Measurements from ENCODE around the gene ASB2. TPM values are rescaled to one million over a fixed set of nuclear protein-coding genes. Genes with fewer than 3 reads are reported as not detected.

The ASB2 gene
- total and polyA plus RNA-seq, 2 donors: 2.6 to 3.7 TPM

DNA sequence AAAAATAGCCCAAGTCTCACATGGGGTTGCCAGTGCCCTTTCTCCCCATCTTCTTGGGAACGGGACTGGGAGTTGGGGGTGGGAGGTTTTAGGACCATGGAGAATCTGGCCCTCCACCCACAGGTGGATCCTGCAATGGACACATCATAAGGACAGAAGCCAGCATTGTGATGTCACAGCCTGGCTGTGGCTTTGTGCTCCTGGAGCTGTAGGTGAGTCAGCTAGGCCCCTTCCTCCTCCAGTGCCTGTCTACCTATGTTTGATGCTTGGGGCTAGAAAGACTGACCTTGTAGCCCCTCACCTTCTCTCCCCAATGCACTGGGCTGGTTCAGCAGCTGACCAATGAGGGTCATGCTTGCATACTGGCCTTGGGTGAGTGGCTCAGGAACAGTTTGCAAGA is 20.7 kb upstream of the ASB2 start, which contains the start of gene CCDC197:
Gene CCDC197 (plus strand): TSS at position 220 of the 400 bp plus-strand sequence. CDS start 831 bp downstream, outside the sequence.
- Histone ChIP-seq H3K4me3 (ENCODE audit: low read length in 2 of 2) (no peak within 1 kb of the TSS), H3K27me3 (ENCODE audit: control insufficient read depth in 2 of 2, insufficient read depth in 1 of 2, low read length in 1 of 2) (peaks cover 0 to 43% of the 10 kb centered on the region in 2 donors), H3K4me1 (ENCODE audit: control insufficient read depth in 2 of 2, insufficient read depth in 2 of 2, low read length in 2 of 2) (peaks cover 0 to 3% of the 10 kb centered on the region in 2 donors), H3K27ac (ENCODE audit: low read depth in 1 of 2, low read length in 1 of 2) (no peak within 1 kb of the TSS), H3K36me3 (ENCODE audit: control insufficient read depth in 2 of 2, insufficient read depth in 2 of 2, low read length in 1 of 2) (no peaks in the 10 kb centered on the region), H3K9me3 (ENCODE audit: control insufficient read depth in 2 of 2, insufficient read depth in 1 of 2, low read length in 1 of 2) (no peaks in the 10 kb centered on the region)
- DNase-seq (ENCODE audit: low read depth in 6 of 9, low spot score in 9 of 9): no peak
- 95% methylated on average over 1 of the region's 1 CpG for WGBS

- 72% methylated on average over 8 of the region's 8 CpGs for WGBS
- no peak for DNase-seq (ENCODE audit: low read depth in 6 of 9, low spot score in 9 of 9)
- no peaks in the 10 kb centered on the region for H3K9me3 ChIP-seq (ENCODE audit: control insufficient read depth in 2 of 2, insufficient read depth in 1 of 2, low read length in 1 of 2)
- peaks cover 0 to under 1% of the 10 kb centered on the region in 2 donors for H3K4me1 ChIP-seq (ENCODE audit: control insufficient read depth in 2 of 2, insufficient read depth in 2 of 2, low read length in 2 of 2)
- H3K27ac ChIP-seq (ENCODE audit: low read depth in 1 of 2, low read length in 1 of 2): no peak overlapping the region
- H3K4me3 ChIP-seq (ENCODE audit: low read length in 2 of 2): no peak overlapping the region
- H3K36me3 ChIP-seq (ENCODE audit: control insufficient read depth in 2 of 2, insufficient read depth in 2 of 2, low read length in 1 of 2): no peaks in the 10 kb centered on the region
- peaks cover 0 to 40% of the 10 kb centered on the region in 2 donors for H3K27me3 ChIP-seq (ENCODE audit: control insufficient read depth in 2 of 2, insufficient read depth in 1 of 2, low read length in 1 of 2)
These were observed 19.8 kb upstream of the ASB2 start for GRCh38 chr14:93996130-93996695.

- WGBS: 81% methylated on average over 13 of the region's 13 CpGs
These were observed 18.7 kb upstream of the ASB2 start for GRCh38 chr14:93994919-93995682.

DNA sequence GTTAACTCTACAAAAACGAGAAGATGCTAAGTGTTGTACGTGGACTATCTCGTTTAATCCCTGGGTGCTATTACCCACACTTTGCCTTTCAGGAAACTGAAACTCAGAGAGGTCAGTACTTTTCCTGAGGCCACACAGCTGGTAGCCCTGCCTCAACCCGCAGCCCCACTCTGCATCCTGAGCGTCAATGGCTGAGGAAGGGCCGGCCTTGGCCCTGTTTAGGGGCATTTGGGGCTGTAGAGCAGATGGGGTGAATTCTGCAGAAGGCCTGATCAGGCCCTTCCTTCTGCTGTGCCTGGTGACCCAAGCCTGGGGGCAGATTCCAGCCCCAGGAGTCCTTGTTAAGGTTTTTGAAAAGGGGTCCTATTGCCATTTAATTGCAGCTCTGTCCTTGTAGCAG is 17.0 kb upstream of the ASB2 start:
- 92% methylated on average over 6 of the region's 6 CpGs for WGBS
- Histone ChIP-seq H3K36me3 (ENCODE audit: control insufficient read depth in 2 of 2, insufficient read depth in 2 of 2, low read length in 1 of 2) (no peaks in the 10 kb centered on the region), H3K27ac (ENCODE audit: low read depth in 1 of 2, low read length in 1 of 2) (no peak overlapping the region), H3K4me1 (ENCODE audit: control insufficient read depth in 2 of 2, insufficient read depth in 2 of 2, low read length in 2 of 2) (no peaks in the 10 kb centered on the region), H3K9me3 (ENCODE audit: control insufficient read depth in 2 of 2, insufficient read depth in 1 of 2, low read length in 1 of 2) (no peaks in the 10 kb centered on the region), H3K4me3 (ENCODE audit: low read length in 2 of 2) (no peak overlapping the region), H3K27me3 (ENCODE audit: control insufficient read depth in 2 of 2, insufficient read depth in 1 of 2, low read length in 1 of 2) (peaks cover 0 to 31% of the 10 kb centered on the region in 2 donors)
- no peak for DNase-seq (ENCODE audit: low read depth in 6 of 9, low spot score in 9 of 9)

More at GRCh38 chr14:93994919-93995682, 18.7 kb upstream of the ASB2 start:
- Histone ChIP-seq H3K27me3 (ENCODE audit: control insufficient read depth in 2 of 2, insufficient read depth in 1 of 2, low read length in 1 of 2) (peaks cover 0 to 34% of the 10 kb centered on the region in 2 donors), H3K36me3 (ENCODE audit: control insufficient read depth in 2 of 2, insufficient read depth in 2 of 2, low read length in 1 of 2) (no peaks in the 10 kb centered on the region), H3K9me3 (ENCODE audit: control insufficient read depth in 2 of 2, insufficient read depth in 1 of 2, low read length in 1 of 2) (no peaks in the 10 kb centered on the region), H3K27ac (ENCODE audit: low read depth in 1 of 2, low read length in 1 of 2) (no peak overlapping the region), H3K4me1 (ENCODE audit: control insufficient read depth in 2 of 2, insufficient read depth in 2 of 2, low read length in 2 of 2) (no peaks in the 10 kb centered on the region), H3K4me3 (ENCODE audit: low read length in 2 of 2) (no peak overlapping the region)
- DNase-seq (ENCODE audit: low read depth in 6 of 9, low spot score in 9 of 9): no peak

GRCh38 chr14:93991649-93992048 is 15.3 kb upstream of the ASB2 start:
- no peaks in the 10 kb centered on the region for H3K36me3 ChIP-seq (ENCODE audit: control insufficient read depth in 2 of 2, insufficient read depth in 2 of 2, low read length in 1 of 2)

GRCh38 chr14:93991212-93991611 is 14.8 kb upstream of the ASB2 start:
- DNase-seq (ENCODE audit: low read depth in 6 of 9, low spot score in 9 of 9): no peak
- peaks cover 0 to 24% of the 10 kb centered on the region in 2 donors for H3K27me3 ChIP-seq (ENCODE audit: control insufficient read depth in 2 of 2, insufficient read depth in 1 of 2, low read length in 1 of 2)
- no peak overlapping the region for H3K27ac ChIP-seq (ENCODE audit: low read depth in 1 of 2, low read length in 1 of 2)
- no peak overlapping the region for H3K4me3 ChIP-seq (ENCODE audit: low read length in 2 of 2)
- no peaks in the 10 kb centered on the region for H3K36me3 ChIP-seq (ENCODE audit: control insufficient read depth in 2 of 2, insufficient read depth in 2 of 2, low read length in 1 of 2)
- H3K4me1 ChIP-seq (ENCODE audit: control insufficient read depth in 2 of 2, insufficient read depth in 2 of 2, low read length in 2 of 2): no peaks in the 10 kb centered on the region
- WGBS: 94% methylated on average over 10 of the region's 10 CpGs
- no peaks in the 10 kb centered on the region for H3K9me3 ChIP-seq (ENCODE audit: control insufficient read depth in 2 of 2, insufficient read depth in 1 of 2, low read length in 1 of 2)

More at GRCh38 chr14:93991649-93992048, 15.3 kb upstream of the ASB2 start:
- no peak for DNase-seq (ENCODE audit: low read depth in 6 of 9, low spot score in 9 of 9)
- H3K4me1 ChIP-seq (ENCODE audit: control insufficient read depth in 2 of 2, insufficient read depth in 2 of 2, low read length in 2 of 2): no peaks in the 10 kb centered on the region
- H3K27me3 ChIP-seq (ENCODE audit: control insufficient read depth in 2 of 2, insufficient read depth in 1 of 2, low read length in 1 of 2): peaks cover 0 to 28% of the 10 kb centered on the region in 2 donors
- H3K4me3 ChIP-seq (ENCODE audit: low read length in 2 of 2): no peak overlapping the region
- no peaks in the 10 kb centered on the region for H3K9me3 ChIP-seq (ENCODE audit: control insufficient read depth in 2 of 2, insufficient read depth in 1 of 2, low read length in 1 of 2)
- 93% methylated on average over 4 of the region's 4 CpGs for WGBS
- H3K27ac ChIP-seq (ENCODE audit: low read depth in 1 of 2, low read length in 1 of 2): no peak overlapping the region

GRCh38 chr14:93989939-93990338 is 13.6 kb upstream of the ASB2 start:
- Histone ChIP-seq H3K36me3 (ENCODE audit: control insufficient read depth in 2 of 2, insufficient read depth in 2 of 2, low read length in 1 of 2) (no peaks in the 10 kb centered on the region), H3K9me3 (ENCODE audit: control insufficient read depth in 2 of 2, insufficient read depth in 1 of 2, low read length in 1 of 2) (no peaks in the 10 kb centered on the region), H3K27me3 (ENCODE audit: control insufficient read depth in 2 of 2, insufficient read depth in 1 of 2, low read length in 1 of 2) (peaks cover 0 to 11% of the 10 kb centered on the region in 2 donors), H3K4me3 (ENCODE audit: low read length in 2 of 2) (no peak overlapping the region), H3K4me1 (ENCODE audit: control insufficient read depth in 2 of 2, insufficient read depth in 2 of 2, low read length in 2 of 2) (no peaks in the 10 kb centered on the region), H3K27ac (ENCODE audit: low read depth in 1 of 2, low read length in 1 of 2) (no peak overlapping the region)
- 75% methylated on average over 4 of the region's 4 CpGs for WGBS
- DNase-seq (ENCODE audit: low read depth in 6 of 9, low spot score in 9 of 9): no peak

DNA sequence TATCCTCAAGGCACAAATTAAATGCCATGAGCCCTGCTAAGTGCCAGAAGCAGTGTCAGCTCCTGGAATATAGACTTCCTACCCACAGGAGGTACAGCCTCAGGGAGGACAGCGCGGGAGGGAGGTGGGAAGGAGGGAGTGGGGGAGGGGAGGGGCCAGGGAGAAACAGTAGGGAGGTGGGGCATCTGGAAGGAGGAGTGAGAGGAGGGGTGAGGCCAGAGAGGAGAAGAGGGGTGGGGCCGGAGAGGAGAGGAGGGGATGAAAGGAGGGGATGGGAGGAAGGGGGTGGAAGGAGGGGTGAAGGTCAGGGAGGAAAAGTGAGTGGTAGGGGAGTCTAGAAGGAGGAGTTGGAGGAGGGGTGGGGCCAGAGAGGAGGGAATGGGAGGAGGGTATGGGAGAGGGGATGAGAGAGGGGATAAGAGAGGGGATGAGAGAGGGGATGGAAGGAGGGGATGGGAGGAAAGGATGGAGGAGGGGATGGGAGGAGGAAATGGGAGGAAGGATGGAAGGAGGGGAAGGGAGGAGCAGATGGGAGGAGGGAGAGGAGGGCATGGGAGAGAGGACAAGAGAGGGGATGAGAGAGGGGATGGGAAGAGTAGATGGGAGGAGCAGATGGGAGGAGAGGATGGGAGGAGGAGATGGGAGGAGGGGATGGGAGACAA is 11.6 kb upstream of the ASB2 start:
- no peak for DNase-seq (ENCODE audit: low read depth in 6 of 9, low spot score in 9 of 9)

GRCh38 chr14:93987376-93987775 is 11.0 kb upstream of the ASB2 start:
- H3K4me3 ChIP-seq (ENCODE audit: low read length in 2 of 2): no peak overlapping the region
- 94% methylated on average over 12 of the region's 12 CpGs for WGBS
- no peaks in the 10 kb centered on the region for H3K9me3 ChIP-seq (ENCODE audit: control insufficient read depth in 2 of 2, insufficient read depth in 1 of 2, low read length in 1 of 2)
- H3K27ac ChIP-seq (ENCODE audit: low read depth in 1 of 2, low read length in 1 of 2): no peak overlapping the region
- H3K27me3 ChIP-seq (ENCODE audit: control insufficient read depth in 2 of 2, insufficient read depth in 1 of 2, low read length in 1 of 2): peaks cover 0 to 14% of the 10 kb centered on the region in 2 donors
- no peaks in the 10 kb centered on the region for H3K36me3 ChIP-seq (ENCODE audit: control insufficient read depth in 2 of 2, insufficient read depth in 2 of 2, low read length in 1 of 2)
- no peaks in the 10 kb centered on the region for H3K4me1 ChIP-seq (ENCODE audit: control insufficient read depth in 2 of 2, insufficient read depth in 2 of 2, low read length in 2 of 2)
- no peak for DNase-seq (ENCODE audit: low read depth in 6 of 9, low spot score in 9 of 9)

More for the DNA sequence above, 11.6 kb upstream of the ASB2 start:
- Histone ChIP-seq H3K4me1 (ENCODE audit: control insufficient read depth in 2 of 2, insufficient read depth in 2 of 2, low read length in 2 of 2) (no peaks in the 10 kb centered on the region), H3K36me3 (ENCODE audit: control insufficient read depth in 2 of 2, insufficient read depth in 2 of 2, low read length in 1 of 2) (no peaks in the 10 kb centered on the region), H3K9me3 (ENCODE audit: control insufficient read depth in 2 of 2, insufficient read depth in 1 of 2, low read length in 1 of 2) (no peaks in the 10 kb centered on the region), H3K27ac (ENCODE audit: low read depth in 1 of 2, low read length in 1 of 2) (no peak overlapping the region), H3K4me3 (ENCODE audit: low read length in 2 of 2) (no peak overlapping the region), H3K27me3 (ENCODE audit: control insufficient read depth in 2 of 2, insufficient read depth in 1 of 2, low read length in 1 of 2) (peaks cover 0 to 13% of the 10 kb centered on the region in 2 donors)
- WGBS: 87% methylated on average over 3 of the region's 3 CpGs

Data from thymus (tissue), 11 donors.